GM21723 (cell line): Measurements from ENCODE around the gene APOBEC3B.
A peak's percentile ranks its signal among the peaks of the same experiment; 100 is the strongest.
"Not testable (repeated sequence)": the region's sequence is repeated elsewhere in the genome, so short reads cannot be mapped to it uniquely, and the experiment has no call there.

Experiments
- ATAC-seq: cut with Tn5 transposase; IDR thresholded peaks from one replicate; pipeline ENCODE4 v1.9.1; 2021; ENCODE audit warnings: mild to moderate bottlenecking, moderate library complexity; ENCODE audit not compliant: unreplicated experiment

Gene APOBEC3B

DNA sequence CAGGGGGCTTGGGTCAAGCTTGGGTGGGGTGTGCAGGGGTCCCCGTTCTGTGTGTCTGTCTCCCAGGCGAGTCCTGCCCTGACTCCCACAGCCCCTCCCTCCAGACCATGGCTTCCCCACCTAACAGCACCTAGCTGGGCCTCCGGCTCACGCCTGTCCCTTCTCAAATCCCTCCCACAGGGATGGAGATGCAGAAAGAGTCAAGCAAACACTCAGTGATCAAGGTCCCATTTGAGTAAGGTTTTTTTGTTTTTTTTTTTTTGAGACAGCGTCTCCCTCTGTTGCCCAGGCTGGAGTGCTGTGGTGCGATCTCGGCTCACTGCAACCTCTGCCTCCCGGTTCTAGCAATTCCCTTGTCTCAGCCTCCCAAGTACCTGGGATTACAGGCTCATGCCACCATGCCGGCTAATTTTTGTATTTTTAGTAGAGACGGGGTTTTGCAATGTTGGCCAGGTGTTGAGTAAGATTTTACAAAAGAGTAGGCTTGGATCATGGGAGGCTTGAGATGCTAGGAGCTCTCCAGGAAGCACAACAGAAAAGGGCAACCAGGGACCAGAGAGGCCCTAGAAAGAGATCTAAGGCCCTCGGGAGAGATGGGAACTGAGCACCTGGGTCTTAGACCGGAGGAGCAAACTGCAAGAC is 44.5 kb downstream of the APOBEC3B start:
- ATAC-seq, result no peak

GRCh38 chr22:39027717-39028116 is 45.6 kb downstream of the APOBEC3B start:
- ATAC-seq, result no peak

DNA sequence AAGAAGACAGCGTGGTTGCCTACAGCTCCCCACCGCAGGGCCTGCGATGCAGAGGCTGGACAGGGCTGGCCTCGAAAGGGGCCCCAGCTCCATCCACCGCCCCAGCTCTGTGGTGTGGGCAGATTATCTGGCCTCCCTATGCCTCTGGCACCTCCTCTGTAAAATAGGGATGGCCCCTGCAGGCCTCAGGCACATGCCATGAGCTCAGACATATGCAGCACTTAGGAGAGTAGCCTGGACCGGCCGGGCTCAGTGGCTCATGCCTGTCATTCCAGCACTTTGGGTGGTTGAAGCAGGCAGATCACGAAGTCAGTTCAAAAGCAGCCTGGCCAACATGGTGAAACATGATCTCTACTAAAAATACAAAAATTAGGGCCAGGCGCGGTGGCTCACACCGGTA is 46.1 kb downstream of the APOBEC3B start:
- ATAC-seq, result no peak

DNA sequence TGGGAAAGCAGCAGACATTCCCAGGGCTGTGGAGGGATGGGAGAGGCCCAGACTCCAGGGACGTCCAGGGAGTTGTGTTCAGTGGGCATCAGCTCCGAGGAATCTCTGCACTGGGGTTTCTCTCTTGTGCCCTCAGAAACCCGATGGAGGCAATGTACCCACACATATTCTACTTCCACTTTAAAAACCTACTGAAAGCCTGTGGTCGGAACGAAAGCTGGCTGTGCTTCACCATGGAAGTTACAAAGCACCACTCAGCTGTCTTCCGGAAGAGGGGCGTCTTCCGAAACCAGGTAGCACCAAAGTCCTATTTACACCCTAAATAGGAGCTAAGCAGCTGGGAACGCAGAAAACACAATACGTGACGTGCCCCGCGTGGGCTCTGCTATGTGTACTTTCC is 47.1 kb downstream of the APOBEC3B start:
- ATAC-seq, result no peak

DNA sequence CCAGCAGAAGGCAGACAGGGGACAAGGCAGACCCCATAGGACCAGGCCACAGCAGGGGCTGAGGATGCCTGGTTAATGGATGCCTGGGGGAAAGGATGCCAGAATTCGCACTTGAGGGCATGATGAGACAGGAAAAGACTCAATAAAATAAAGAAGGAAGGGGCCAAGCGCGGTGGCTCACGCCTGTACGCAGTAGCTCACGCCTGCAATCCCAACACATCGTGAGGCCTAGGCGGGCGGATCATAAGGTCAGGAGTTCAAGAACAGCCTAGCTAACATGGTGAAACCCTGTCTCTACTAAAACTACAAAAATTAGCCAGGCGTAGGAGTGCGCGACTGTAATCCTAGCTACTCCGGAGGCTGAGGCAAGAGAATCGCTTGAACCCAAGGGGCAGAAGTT is 48.6 kb downstream of the APOBEC3B start:
- no peak for ATAC-seq

- ATAC-seq, result not testable (repeated sequence)
Measured at GRCh38 chr22:39031434-39032295, 49.5 kb downstream of the APOBEC3B start.

GRCh38 chr22:39037071-39037470 is 54.9 kb downstream of the APOBEC3B start:
- not testable (repeated sequence) for ATAC-seq

DNA sequence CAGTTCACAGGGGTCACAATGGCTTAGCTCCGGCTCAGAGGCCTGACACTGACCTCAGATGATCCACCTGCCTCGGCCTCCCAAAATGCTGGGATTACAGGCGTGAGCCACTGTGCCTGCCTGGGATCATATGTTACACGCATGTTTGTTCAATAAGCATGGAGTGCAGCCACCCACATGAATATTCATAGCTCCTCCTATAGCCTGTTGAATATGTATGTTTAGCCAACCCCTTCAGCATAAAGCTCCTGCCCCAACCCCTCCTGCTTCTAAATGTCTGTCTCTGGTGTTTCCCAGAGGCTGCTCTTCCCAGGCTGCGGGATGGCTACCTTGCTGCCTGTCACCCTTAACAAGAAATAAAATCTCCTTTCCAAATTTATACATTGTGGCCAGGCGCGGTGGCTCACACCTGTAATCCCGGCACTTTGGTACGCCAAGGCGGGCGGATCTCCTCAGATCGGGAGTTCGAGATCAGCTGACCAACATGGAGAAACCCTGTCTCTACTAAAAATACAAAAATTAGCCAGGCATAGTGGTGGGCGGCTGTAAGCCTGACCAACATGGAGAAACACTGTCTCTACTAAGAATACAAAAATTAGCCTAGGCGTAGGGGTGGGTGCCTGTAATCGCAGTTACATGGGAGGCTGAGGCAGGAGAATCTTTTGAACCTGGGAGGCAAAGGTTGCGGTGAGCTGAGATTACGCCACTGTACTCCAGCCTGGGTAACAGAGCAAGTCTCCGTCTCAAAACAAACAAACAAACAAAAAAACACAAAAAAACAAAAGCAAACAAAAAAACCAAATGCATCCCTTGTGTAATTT is 57.4 kb downstream of the APOBEC3B start:
- ATAC-seq, result no peak

DNA sequence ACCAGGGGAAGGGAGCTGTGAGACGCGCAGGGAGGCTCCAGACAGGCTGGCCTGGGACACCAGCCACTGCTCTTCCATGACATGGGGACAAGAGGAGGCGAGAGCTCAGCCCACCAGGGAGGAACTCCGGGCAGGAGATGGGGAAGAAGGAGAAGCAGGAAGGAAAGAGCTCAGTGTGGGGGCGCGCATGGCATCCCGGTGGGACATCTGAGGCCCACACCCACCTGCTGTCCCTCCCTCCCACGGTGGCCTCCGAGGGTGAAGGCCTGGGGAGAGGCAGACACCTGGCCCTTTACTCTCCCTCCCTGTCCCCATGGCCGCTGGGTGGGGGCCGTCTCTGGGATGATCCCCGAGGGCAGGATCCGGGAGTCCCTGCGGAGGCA is 58.0 kb downstream of the APOBEC3B start:
- ATAC-seq, result peak; percentile 5

GRCh38 chr22:39040538-39041296 is 58.6 kb downstream of the APOBEC3B start, which contains the start of gene APOBEC3F:
Gene APOBEC3F (plus strand): TSS chr22:39040864. CDS start chr22:39040961, 97 bp downstream.
- ATAC-seq, result peak; percentile 87

DNA sequence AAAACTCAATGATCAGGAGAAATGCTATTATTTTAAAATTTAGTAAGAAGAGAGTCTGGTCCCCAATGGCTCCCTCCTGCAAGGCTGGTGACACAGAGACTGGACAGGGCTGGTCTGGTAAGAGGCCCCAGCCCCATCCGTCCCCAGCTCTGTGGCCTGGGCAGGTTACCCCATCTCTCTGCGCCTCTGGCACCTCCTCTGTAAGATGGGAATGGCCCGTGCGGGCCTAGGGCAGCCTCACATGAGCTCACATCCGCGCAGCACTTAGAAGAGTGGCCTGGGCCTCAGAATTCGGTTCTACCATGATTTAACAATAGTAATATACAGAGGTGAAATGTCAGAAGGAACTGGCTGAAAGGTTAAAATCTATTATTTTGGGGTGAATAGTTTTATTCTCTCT is 59.8 kb downstream of the APOBEC3B start:
- no peak for ATAC-seq
